Spleen (tissue), 7 donors: ENCODE results near the gene MOK.

ENCODE experiments used
- CTCF ChIP-seq, 11 experiments: fragments of 200-600 bp in 7 of 11; fragments of 450-650 bp in 4 of 11; sonication (generic) in 4 of 11; IDR thresholded peaks in 8 of 11; conservative IDR thresholded peaks in 3 of 11; 1 replicate in 7 of 11; 2 replicates in 4 of 11; pipeline versions ENCODE4 v1.4.0 to v1.8.0; 2016 to 2021; ENCODE audit warnings: antibody characterized with exemption in 11 of 11, inconsistent platforms in 4 of 11, mild to moderate bottlenecking in 1 of 11
- POLR2AphosphoS5 ChIP-seq, 3 donors: sonication (generic); formaldehyde crosslinking; IDR thresholded peaks; one replicate each; pipeline ENCODE4 v1.5.1; 2017; ENCODE audit warnings: antibody characterized with exemption in 3 of 3
- donor health status: DM: no; HTN: no; CAD: no; lungs with moderate emphysema.
- donor health status: DM: no; HTN: no; CAD: no.
- donor health status: DM: no; HTN: no; CAD: no.

GRCh38 chr14:102213470-102213869 lies 91.5 kb downstream of the MOK start:
- no peak for TF ChIP-seq CTCF (IDR thresholded peaks at IDR 0.05 in 8 of 11, conservative IDR thresholded peaks at IDR 0.05 in 3 of 11)
- no peak for TF ChIP-seq POLR2AphosphoS5 (IDR thresholded peaks at IDR 0.05)
